Lower leg skin (tissue), 3 donors: ENCODE results near the gene UBE2F.

Experiments
- CTCF ChIP-seq, 3 donors: fragments of 450-650 bp; IDR thresholded peaks; one replicate each; pipeline ENCODE4 v1.5.1; 2016; ENCODE audit warnings: antibody characterized with exemption in 3 of 3, mild to moderate bottlenecking in 3 of 3, moderate library complexity in 2 of 3
- POLR2A ChIP-seq, 2 donors: fragments of 450-650 bp; IDR thresholded peaks; one replicate each; pipeline ENCODE4 v1.6.1; 2016 to 2017; ENCODE audit warnings: antibody characterized with exemption in 2 of 2, mild to moderate bottlenecking in 1 of 2, moderate library complexity in 1 of 2

- TF ChIP-seq POLR2A (IDR thresholded peaks at IDR 0.05) (no peak), CTCF (IDR thresholded peaks at IDR 0.05) (no peak)
Measured at GRCh38 chr2:237962432-237963084, 4.3 kb upstream of the UBE2F start.
